ENCODE measurements around the gene PMM2. TPM values are rescaled to one million over a fixed set of nuclear protein-coding genes. Genes with fewer than 3 reads are reported as not detected.

PMM2 gene
- total and polyA plus RNA-seq, 2 experiments from 2014 or later: 38.2 to 60.4 TPM

- Histone ChIP-seq H3K27ac (ENCODE audit: low read depth) (no peak overlapping the region; the same call in 1 of the 2 replicates), H3K27me3 (ENCODE audit: insufficient read depth) (no peaks in the 10 kb centered on the region), H3K4me1 (ENCODE audit: insufficient read depth) (peaks cover 5% of the 10 kb centered on the region; the same call in 1 of the 2 replicates), H3K9me2 (ENCODE audit: insufficient read depth) (no peaks in the 10 kb centered on the region), H3K4me3 (no peak overlapping the region), H3K36me3 (ENCODE audit: insufficient read depth) (peaks cover 43% of the 10 kb centered on the region), H4K20me1 (replicated peaks; ENCODE audit: insufficient read depth) (no peaks in the 10 kb centered on the region; the same call in 1 of the 2 replicates), H3K4me2 (no peak overlapping the region), H3K79me2 (replicated peaks; ENCODE audit: insufficient read depth) (0 out of 2 replicates have a peak, but pooled peaks cover 6% of the 10 kb centered on the region), H3F3A (replicated peaks; ENCODE audit: low read depth) (peaks cover 20% of the 10 kb centered on the region; the same call in 1 of the 2 replicates), H2AFZ (no peak overlapping the region)
- Mint-ChIP-seq H3K27ac (no peak overlapping the region), H3K36me3 (ENCODE audit: low read depth) (peaks cover 89% of the 10 kb centered on the region), H3K4me1 (peaks cover 16% of the 10 kb centered on the region), H3K4me3 (no peak overlapping the region), H3K9me3 (no peaks in the 10 kb centered on the region), H3K27me3 (ENCODE audit: insufficient read depth, low read depth, poor library complexity) (peaks cover 4% of the 10 kb centered on the region)
- DNase-seq (ENCODE audit: low spot score): no peak
- no peak for ATAC-seq
- TF ChIP-seq JUNB (IDR thresholded peaks at IDR 0.05; ENCODE audit: unreplicated experiment): no peak
- TF ChIP-seq ZNF331 (CRISPR knock-in tag; IDR thresholded peaks at IDR 0.05; ENCODE audit: low read depth): no peak
- TF ChIP-seq ZNF114 (CRISPR knock-in tag; IDR thresholded peaks at IDR 0.05): no peak
- TF ChIP-seq POLR2AphosphoS5 (IDR thresholded peaks at IDR 0.05; ENCODE audit: low read depth): no peak
- TF ChIP-seq, protein P1, sequence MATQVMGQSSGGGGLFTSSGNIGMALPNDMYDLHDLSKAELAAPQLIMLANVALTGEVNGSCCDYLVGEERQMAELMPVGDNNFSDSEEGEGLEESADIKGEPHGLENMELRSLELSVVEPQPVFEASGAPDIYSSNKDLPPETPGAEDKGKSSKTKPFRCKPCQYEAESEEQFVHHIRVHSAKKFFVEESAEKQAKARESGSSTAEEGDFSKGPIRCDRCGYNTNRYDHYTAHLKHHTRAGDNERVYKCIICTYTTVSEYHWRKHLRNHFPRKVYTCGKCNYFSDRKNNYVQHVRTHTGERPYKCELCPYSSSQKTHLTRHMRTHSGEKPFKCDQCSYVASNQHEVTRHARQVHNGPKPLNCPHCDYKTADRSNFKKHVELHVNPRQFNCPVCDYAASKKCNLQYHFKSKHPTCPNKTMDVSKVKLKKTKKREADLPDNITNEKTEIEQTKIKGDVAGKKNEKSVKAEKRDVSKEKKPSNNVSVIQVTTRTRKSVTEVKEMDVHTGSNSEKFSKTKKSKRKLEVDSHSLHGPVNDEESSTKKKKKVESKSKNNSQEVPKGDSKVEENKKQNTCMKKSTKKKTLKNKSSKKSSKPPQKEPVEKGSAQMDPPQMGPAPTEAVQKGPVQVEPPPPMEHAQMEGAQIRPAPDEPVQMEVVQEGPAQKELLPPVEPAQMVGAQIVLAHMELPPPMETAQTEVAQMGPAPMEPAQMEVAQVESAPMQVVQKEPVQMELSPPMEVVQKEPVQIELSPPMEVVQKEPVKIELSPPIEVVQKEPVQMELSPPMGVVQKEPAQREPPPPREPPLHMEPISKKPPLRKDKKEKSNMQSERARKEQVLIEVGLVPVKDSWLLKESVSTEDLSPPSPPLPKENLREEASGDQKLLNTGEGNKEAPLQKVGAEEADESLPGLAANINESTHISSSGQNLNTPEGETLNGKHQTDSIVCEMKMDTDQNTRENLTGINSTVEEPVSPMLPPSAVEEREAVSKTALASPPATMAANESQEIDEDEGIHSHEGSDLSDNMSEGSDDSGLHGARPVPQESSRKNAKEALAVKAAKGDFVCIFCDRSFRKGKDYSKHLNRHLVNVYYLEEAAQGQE (IDR thresholded peaks at IDR 0.05; ENCODE audit: unreplicated experiment): no peak
- TF ChIP-seq CREB1 (CRISPR knock-in tag; IDR thresholded peaks at IDR 0.05; ENCODE audit: low read depth): no peak
- no peak for TF ChIP-seq NANOG (IDR thresholded peaks at IDR 0.05; ENCODE audit: borderline replicate concordance)
- no peak for TF ChIP-seq EZH2 (IDR thresholded peaks at IDR 0.05; ENCODE audit: low read depth, unreplicated experiment)
- TF ChIP-seq ETS1 (IDR thresholded peaks at IDR 0.05): no peak
- TF ChIP-seq CTCF (conservative IDR thresholded peaks at IDR 0.05; ENCODE audit: low read depth in 2 of 2): no peak
- TF ChIP-seq, protein P2, sequence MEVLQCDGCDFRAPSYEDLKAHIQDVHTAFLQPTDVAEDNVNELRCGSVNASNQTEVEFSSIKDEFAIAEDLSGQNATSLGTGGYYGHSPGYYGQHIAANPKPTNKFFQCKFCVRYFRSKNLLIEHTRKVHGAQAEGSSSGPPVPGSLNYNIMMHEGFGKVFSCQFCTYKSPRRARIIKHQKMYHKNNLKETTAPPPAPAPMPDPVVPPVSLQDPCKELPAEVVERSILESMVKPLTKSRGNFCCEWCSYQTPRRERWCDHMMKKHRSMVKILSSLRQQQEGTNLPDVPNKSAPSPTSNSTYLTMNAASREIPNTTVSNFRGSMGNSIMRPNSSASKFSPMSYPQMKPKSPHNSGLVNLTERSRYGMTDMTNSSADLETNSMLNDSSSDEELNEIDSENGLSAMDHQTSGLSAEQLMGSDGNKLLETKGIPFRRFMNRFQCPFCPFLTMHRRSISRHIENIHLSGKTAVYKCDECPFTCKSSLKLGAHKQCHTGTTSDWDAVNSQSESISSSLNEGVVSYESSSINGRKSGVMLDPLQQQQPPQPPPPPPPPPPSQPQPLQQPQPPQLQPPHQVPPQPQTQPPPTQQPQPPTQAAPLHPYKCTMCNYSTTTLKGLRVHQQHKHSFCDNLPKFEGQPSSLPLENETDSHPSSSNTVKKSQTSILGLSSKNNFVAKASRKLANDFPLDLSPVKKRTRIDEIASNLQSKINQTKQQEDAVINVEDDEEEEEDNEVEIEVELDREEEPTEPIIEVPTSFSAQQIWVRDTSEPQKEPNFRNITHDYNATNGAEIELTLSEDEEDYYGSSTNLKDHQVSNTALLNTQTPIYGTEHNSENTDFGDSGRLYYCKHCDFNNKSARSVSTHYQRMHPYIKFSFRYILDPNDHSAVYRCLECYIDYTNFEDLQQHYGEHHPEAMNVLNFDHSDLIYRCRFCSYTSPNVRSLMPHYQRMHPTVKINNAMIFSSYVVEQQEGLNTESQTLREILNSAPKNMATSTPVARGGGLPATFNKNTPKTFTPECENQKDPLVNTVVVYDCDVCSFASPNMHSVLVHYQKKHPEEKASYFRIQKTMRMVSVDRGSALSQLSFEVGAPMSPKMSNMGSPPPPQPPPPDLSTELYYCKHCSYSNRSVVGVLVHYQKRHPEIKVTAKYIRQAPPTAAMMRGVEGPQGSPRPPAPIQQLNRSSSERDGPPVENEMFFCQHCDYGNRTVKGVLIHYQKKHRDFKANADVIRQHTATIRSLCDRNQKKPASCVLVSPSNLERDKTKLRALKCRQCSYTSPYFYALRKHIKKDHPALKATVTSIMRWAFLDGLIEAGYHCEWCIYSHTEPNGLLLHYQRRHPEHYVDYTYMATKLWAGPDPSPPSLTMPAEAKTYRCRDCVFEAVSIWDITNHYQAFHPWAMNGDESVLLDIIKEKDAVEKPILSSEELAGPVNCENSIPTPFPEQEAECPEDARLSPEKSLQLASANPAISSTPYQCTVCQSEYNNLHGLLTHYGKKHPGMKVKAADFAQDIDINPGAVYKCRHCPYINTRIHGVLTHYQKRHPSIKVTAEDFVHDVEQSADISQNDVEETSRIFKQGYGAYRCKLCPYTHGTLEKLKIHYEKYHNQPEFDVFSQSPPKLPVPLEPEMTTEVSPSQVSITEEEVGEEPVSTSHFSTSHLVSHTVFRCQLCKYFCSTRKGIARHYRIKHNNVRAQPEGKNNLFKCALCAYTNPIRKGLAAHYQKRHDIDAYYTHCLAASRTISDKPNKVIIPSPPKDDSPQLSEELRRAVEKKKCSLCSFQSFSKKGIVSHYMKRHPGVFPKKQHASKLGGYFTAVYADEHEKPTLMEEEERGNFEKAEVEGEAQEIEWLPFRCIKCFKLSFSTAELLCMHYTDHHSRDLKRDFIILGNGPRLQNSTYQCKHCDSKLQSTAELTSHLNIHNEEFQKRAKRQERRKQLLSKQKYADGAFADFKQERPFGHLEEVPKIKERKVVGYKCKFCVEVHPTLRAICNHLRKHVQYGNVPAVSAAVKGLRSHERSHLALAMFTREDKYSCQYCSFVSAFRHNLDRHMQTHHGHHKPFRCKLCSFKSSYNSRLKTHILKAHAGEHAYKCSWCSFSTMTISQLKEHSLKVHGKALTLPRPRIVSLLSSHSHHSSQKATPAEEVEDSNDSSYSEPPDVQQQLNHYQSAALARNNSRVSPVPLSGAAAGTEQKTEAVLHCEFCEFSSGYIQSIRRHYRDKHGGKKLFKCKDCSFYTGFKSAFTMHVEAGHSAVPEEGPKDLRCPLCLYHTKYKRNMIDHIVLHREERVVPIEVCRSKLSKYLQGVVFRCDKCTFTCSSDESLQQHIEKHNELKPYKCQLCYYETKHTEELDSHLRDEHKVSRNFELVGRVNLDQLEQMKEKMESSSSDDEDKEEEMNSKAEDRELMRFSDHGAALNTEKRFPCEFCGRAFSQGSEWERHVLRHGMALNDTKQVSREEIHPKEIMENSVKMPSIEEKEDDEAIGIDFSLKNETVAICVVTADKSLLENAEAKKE (CRISPR knock-in tag; IDR thresholded peaks at IDR 0.05): no peak
- no peak for TF ChIP-seq EZH2phosphoT487 (IDR thresholded peaks at IDR 0.05; ENCODE audit: unreplicated experiment)
- no peak for TF ChIP-seq STAT1 (IDR thresholded peaks at IDR 0.05; ENCODE audit: unreplicated experiment)
Measured at GRCh38 chr16:8816967-8817655, 19.5 kb downstream of the PMM2 start.
